Gastrocnemius medialis (tissue), 4 donors: ENCODE results near the gene CHIC2.

ENCODE experiments used
- POLR2A ChIP-seq, 2 donors: fragments of 450-650 bp; IDR thresholded peaks; one replicate each; pipeline ENCODE4 v1.6.1; 2017; ENCODE audit warnings: antibody characterized with exemption in 2 of 2, mild to moderate bottlenecking in 2 of 2, moderate library complexity in 2 of 2
- TF ChIP-seq, protein P1 (sequence below), 5 experiments: fragments of 450-650 bp in 3 of 5; fragments of 200-600 bp in 2 of 5; sonication (generic) in 2 of 5; IDR thresholded peaks in 4 of 5; conservative IDR thresholded peaks in 1 of 5; 1 replicate in 4 of 5; 2 replicates in 1 of 5; pipeline ENCODE4 v1.5.1; 2016 to 2019; ENCODE audit warnings: antibody characterized with exemption in 5 of 5, mild to moderate bottlenecking in 3 of 5, moderate library complexity in 3 of 5

- TF ChIP-seq, protein P1, sequence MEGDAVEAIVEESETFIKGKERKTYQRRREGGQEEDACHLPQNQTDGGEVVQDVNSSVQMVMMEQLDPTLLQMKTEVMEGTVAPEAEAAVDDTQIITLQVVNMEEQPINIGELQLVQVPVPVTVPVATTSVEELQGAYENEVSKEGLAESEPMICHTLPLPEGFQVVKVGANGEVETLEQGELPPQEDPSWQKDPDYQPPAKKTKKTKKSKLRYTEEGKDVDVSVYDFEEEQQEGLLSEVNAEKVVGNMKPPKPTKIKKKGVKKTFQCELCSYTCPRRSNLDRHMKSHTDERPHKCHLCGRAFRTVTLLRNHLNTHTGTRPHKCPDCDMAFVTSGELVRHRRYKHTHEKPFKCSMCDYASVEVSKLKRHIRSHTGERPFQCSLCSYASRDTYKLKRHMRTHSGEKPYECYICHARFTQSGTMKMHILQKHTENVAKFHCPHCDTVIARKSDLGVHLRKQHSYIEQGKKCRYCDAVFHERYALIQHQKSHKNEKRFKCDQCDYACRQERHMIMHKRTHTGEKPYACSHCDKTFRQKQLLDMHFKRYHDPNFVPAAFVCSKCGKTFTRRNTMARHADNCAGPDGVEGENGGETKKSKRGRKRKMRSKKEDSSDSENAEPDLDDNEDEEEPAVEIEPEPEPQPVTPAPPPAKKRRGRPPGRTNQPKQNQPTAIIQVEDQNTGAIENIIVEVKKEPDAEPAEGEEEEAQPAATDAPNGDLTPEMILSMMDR (IDR thresholded peaks at IDR 0.05 in 4 of 5, conservative IDR thresholded peaks at IDR 0.05 in 1 of 5) = no peak
- TF ChIP-seq POLR2A (IDR thresholded peaks at IDR 0.05) = no peak
These were observed 47.9 kb downstream of the CHIC2 start for GRCh38 chr4:54016504-54016903.
